GM18507 (cell line): ENCODE results near the gene ADCY5.

Experiments used
- DNase-seq: peaks from one replicate; pipeline ENCODE4 v3.0.0; 2011; ENCODE audit warnings: low read depth; ENCODE audit not compliant: insufficient read length; ENCODE audit errors: extremely low spot score
- FAIRE-seq: peaks from 2 replicates; lab custom pipeline; 2011; peaks lifted over from hg19 to GRCh38; lab: Jason Lieb, UNC

ADCY5 gene

GRCh38 chr3:123431658-123432324 is 17.1 kb downstream of the ADCY5 start:
- DNase-seq (no peak), FAIRE-seq (no peak)

DNA sequence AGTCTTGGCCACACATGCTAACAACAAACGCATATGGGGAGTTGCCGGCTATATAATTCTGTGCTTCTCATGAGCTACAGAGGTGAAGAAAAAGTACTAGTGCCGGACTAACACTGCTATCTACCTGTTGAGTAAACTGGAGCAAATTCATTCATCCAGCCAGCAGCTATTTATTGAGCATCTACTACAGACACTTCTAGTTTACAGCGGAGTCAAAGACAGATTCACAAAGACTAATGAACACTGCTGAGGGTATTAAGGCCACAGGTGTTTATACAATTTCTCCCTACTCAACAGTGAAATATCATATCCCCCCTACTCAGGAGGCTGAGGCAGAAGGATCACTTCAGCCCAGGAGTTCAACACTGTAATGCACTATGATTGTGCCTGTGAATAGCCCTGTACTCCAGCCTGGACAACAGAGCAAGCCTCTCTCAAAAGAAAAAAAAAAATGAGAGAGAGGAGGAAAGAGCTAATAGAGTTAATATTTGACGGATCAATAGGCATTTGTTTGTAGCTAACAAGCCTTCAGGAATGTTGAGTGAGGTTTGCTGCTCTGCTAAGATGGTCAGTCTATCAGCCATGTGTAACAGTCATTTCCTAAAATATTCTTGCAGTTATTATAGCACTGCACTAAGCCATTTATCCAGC is 17.8 kb downstream of the ADCY5 start:
- DNase-seq (no peak), FAIRE-seq (no peak)

- no peak for DNase-seq
- FAIRE-seq = no peak
Observed at GRCh38 chr3:123430266-123430665, 18.6 kb downstream of the ADCY5 start.

DNA sequence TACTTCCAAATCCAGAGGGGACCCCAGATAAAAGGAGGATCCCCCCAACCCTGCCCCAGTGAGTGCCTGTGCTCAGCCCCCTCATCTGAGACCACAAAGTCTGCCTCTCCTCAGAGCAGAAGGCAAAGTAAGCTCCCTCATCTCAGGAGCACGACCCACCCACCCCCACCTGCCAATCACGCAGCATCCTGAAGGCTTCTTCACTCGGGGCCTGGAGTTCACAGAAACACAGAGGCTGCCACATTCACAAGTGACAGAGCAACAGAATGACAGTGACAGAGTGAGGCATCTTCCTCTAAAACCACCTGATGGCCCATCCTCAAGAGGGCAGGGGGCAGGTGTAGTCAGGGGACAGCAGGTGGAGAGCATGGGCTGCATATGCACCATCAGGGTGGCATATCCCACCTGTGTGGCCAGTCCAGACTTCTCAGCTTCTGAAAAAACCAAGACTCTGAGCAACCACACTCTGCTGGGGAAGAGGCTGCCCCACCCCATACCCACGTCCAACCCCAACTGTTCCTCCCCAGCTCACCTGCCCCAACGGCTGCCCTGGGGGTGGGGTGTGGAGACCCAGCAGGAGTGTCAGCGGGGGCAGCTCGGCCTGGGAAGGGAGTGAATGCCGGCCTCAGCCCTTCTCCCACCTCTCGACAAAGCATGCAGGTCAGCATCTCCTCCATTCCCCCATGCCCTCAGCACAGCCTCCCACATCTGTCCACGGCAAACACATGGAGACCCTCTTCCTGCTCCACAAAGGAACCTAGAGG is 19.3 kb downstream of the ADCY5 start:
- no peak for FAIRE-seq
- DNase-seq = no peak

- DNase-seq (no peak), FAIRE-seq (no peak)
Observed at GRCh38 chr3:123424999-123425712, 23.7 kb downstream of the ADCY5 start.

- FAIRE-seq = no peak
- no peak for DNase-seq
Observed at GRCh38 chr3:123424321-123424998, 24.4 kb downstream of the ADCY5 start.

DNA sequence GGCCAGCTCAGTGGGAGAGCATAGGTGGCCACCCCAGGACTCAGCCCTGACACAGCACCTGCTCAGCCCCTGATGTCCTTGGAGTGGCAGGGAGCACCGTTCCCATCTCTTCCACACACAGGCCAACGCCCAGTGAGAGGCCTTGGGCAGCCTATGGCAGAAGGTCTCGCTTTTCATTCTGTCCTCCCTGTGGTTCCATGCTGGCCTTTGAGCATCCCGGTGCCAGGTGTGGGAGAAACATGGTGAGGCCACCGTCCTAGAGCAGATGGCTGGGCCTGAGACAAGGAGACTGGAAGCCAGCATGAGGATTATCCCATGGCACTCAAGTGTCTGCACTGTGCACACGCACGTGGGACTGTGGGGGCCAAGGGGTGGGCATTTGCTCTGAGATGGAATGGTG is 25.1 kb downstream of the ADCY5 start:
- DNase-seq (no peak), FAIRE-seq (no peak)

- no peak for DNase-seq
- no peak for FAIRE-seq
Observed at GRCh38 chr3:123423031-123423430, 25.9 kb downstream of the ADCY5 start.

- DNase-seq (no peak), FAIRE-seq (no peak)
Observed at GRCh38 chr3:123422457-123422856, 26.4 kb downstream of the ADCY5 start.

DNA sequence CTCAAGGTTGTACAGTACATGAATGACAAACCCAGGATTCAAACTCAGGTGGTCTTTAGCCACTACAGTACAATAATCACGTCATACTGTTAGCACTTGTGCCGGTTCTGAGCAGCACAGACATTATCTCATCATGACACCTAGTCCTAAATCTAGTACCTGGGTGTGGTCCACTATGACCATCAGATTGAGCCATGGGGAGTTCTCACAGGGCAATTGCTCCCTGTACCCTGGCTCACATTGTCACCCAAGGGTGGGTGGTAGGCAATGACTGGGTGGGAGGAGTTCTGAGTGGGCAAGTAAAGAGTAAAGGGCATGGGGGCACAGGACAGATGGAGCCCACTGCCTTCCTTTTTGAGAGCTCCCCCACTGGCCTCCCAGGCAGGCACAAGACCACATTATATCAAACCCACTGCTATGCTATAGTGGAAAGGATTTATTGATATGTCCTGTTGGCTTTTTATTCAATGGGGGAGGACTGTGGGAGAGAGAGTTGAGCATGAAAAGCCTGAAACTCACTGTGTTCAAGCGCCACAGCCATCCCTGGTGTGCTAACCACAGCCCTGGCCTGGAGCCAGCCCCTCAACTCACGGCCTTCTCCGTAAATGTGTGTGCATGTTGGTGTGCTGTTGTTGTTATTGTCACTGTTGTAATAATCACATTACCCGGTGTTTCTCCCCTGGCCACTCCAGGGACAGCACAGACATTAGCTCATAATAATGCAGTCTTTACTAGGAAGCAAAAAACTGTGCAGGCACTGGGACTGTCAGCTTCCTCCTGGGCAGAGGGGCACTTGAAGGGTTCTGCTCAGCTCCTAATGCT is 27.3 kb downstream of the ADCY5 start:
- no peak for FAIRE-seq
- DNase-seq = no peak

DNA sequence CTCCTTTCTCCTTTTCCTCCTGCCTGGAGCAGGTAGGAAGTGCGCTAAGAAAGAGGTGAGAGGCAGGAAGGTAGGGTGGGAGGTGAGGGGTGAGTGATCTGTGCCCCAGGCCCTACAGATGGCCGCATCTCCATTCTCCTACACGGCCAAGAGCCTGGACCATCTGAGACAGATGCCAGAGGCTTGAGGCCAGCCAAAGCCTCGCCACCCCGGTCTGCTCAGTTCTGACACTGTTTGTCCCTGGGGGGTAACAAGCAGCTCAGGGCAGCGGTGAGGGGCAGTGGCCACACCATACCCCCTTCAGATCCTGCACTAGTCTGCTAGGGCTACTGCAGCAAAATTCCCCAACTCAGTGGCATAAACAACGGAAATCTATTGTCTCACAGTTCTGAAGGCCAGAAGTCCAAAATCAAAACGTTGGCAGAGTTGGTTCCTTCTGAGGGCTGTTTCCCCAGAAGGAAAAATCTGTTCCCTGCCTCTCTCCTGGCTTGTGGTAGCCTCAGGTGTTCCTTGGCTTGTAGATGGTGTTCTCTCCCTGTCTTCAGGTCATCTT is 28.4 kb downstream of the ADCY5 start:
- DNase-seq = no peak
- no peak for FAIRE-seq

DNA sequence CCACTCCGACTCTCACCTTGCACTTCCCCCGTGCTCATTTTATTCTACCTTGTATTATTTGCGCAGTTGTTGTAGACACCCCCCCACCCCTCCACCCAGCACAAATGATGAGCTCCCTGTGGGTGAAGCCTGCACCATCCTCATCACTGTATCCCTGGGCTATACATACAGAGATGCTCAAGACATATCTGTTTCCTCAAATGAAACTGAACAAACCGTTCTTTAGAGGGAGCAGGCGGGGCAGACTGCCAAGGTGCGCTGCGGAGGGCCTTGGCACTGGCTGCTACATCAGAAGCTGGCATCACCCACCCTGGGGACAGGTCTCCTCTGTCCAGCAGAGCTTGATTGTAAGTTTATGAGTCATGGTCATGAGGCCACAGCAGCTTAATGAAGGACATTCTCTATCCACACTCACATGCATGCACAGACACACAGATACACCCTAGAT is 29.0 kb downstream of the ADCY5 start:
- no peak for DNase-seq
- FAIRE-seq = no peak

GRCh38 chr3:123419181-123419849 is 29.6 kb downstream of the ADCY5 start:
- no peak for DNase-seq
- no peak for FAIRE-seq

DNA sequence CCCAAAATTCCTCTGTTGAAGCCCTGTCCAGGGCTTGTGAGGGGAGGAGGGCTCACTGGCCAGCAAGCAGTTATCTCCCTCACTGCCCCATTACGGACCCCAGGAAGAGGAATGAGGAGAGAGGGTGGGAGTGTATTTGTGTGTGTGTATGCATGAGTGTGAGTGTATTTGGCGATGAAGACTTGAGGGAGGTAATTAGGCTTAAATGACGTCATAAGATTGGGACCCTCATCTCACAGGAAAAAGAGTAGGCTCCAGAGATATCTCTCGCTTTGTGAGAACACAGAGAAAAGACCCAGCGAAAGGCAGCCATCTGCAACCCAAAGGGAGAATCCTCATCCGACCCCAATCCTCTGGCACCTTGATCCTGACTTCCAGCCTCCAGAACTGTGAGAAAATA is 32.2 kb downstream of the ADCY5 start:
- no peak for FAIRE-seq
- DNase-seq = no peak

DNA sequence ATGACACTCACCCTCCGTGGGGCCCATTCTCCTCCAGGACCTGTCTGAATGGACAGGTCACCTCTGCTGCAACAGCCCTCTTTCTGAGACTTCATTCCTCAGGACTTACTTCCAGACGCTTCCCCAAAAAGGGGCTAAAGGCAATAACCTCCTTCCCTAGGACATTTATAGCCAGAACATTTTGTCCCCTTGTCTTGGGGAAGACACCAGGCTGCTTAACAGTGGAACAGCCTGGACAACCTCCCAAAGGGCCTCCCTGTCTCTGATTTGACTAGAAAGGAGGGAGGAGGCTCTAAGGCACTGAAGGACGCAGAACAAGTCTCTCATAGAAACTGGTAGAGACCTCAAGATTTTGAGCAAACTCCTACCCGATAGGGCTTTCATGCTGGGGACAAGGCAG is 32.7 kb downstream of the ADCY5 start:
- FAIRE-seq (no peak), DNase-seq (no peak)

DNA sequence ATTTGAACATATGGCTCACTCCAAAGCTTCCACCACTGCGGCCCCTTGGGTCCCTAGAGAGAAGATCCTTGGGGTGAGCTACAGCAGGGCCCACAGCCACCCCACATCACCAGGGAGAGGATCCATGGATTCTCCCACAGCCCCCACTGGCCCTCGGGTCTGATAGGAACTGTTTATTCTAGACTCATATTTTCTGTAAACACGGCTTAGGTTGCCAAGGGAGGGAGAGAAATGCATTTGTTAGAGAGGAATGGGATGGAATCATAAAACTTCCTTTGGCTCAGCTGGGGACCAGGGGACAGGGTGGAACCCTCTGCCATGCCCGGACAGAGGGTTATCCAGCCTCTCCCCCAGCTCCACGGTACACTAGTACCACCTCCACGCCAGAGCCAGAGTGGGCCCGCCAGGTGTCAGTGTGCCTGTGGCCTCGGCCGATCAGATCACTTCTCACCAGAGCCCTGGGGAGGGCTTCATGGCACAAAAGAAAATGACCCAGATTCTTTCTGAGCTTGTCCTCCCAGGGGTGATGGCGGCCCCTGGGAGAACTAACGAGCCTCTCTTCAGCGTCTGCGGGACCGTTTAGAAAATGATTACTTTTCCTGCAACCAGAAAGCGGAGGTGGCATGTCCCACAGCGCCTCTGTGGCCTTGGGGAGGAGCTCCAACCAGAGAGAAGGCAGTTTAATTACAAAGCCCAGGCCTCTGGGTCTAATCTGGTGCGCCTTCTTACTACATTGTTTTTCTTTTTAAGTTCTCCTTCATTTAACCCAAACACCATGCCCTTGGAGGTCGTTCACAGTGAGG is 33.7 kb downstream of the ADCY5 start:
- no peak for FAIRE-seq
- no peak for DNase-seq
